CD4-positive, alpha-beta T cell treated with Interleukin-15 for 1 hour (primary cell): Measurements from ENCODE around the gene FRMD1.

ENCODE experiments used
- DNase-seq: peaks from one replicate; pipeline ENCODE4 v3.0.0-alpha.2; 2020

FRMD1 gene

GRCh38 chr6:168021581-168021980 lies 57.4 kb downstream of the FRMD1 start:
- no peak for DNase-seq

DNA sequence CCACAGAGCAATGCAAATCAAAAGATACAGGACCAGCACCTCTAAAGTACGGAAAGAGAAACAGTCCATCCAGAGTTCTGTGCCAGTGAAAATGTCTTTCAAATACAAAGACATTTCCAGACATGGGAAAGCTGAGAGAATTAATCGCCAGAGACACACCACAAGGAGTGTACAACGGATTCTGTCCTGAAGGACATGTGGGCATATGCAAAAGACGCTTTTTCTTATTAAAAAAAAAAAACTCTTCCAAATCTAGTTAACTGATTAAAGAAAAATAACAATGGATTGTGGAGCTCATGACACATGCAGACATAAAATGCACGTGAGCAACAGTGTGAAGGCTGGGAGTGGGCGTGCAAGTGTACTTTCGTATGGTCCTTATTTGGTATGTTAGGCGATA lies 58.8 kb downstream of the FRMD1 start:
- DNase-seq, result no peak

DNA sequence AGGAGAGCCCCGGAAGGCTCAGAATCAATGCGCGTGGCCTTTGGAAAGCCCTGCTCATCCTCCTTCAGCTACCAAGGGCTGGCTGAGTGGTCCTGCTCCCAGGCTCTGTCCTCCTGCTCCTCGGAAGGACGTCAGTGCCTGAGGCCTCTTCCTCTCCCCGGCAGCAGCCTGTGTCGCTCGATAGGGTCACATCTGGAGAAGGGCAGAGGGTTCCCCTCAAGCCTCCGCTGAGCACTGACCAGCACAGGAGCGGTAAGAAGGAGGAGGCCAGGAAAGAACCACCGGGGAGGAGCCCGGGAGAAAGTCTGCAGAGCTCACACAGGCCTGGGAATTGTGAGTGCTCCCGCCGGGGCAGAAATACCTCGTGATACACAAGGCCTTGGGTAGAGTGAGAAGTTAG lies 60.3 kb downstream of the FRMD1 start:
- DNase-seq, result no peak

GRCh38 chr6:168017629-168018028 lies 61.4 kb downstream of the FRMD1 start:
- no peak for DNase-seq

DNA sequence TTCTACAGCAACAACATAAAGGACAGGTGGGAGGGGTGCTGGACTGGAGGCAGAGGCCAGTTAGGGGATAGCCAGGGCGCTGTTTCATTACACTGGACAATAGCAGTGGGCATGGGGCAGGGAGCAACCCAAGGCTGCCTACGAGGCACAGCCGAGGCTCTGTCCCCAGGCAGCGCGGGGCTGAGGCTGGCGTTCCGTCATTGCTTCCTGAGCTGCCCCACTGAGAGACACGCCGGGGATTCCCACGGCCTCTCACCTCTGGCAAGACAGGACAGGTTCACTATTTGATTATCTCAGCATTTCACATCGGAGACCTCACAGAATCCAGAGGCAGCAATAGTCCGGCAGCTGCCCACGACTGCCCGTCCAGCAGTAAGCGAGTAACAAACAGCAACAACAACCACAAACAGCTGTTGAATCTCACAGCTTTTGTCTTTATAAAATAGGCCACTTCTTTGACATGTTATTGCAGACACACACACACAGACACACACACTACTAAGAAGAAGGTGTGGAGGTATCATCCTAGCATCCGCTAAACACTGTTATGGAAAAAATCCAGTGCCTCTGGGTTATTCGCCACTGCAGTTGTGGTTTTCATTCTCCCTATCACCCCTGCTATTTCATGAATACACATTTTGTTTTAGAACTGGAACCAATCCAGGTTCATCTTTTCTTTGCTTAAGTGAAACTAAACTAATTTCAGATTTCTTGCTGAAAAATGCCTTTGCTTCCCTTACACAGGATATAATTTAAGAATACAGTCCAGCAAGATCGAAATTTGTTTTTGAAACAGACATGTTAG lies 62.1 kb downstream of the FRMD1 start:
- no peak for DNase-seq

DNA sequence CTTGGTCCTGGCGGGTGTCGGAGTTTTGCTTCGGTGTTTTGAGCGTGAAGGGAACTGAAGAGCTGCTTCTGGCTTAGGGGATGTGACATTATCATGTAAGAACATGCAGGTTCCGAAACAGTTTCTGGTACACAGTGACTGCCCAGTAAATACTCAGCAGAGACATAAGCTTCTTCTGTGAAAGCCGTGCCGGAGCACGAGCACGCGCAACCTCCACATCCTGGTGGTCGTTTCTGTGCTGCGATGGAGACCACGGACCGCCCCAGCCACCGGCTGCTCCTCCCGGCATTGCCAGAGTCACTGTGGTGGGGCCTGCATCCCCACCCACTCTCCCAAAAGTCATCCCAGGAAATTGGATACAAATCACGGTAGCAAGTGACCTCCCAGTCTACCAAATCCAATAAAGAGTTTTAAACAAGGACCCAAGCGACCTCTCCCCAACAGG lies 62.8 kb downstream of the FRMD1 start:
- no peak for DNase-seq

DNA sequence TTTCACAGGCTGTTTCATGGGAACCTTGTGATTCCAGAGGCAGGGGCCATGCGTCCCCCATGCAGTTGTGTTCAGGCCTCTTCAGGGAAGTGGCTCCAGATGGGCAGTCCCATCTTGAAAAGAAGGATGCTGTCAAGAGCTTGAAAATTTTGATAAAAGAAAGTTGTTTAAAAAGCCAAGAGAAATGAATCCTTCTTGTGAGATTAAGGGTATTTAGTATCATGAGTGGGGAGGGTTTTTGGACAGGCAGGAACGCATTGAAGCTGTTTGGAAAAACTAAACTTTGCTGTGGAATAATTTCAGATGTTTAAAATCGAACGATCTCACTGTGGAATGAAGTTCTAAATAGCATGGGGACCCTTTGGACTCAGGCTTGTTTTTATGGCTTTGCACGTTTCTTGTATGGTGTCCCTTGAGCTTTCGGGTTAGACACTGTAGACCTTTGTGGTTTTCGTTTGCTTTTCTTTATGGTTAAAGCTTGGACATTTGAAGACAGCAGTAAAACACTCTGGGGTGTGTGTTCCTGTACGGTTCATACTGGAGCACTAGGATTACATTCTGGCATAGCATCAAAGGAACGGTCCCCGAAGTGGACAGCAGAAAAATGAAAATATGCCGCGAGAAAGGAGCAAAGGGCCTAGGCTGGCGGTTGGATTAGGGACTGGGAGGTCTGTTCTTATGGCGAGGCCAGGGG lies 63.4 kb downstream of the FRMD1 start:
- DNase-seq, result no peak

- DNase-seq, result no peak
Measured at GRCh38 chr6:168015009-168015408, 64.0 kb downstream of the FRMD1 start.

DNA sequence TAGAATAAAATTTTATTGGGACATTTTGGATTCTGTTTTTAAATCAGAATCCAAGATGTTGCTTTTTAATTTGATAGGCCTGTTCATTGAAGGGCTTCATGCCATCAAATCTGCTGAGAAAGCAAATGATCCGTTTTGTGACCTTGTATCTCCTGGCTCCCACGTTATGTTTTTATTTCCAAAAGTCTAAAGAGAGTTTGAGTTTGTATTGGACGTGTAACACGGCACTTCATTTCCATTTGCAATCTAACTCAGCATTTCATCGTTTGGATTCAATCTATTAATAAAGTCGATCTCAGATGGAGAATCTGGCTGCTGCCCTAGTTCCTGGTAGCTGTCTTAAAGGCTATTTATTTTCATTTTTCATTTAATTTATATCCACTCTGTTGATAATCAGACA lies 64.6 kb downstream of the FRMD1 start:
- no peak for DNase-seq

- DNase-seq, result no peak
Measured at GRCh38 chr6:168013250-168013915, 65.6 kb downstream of the FRMD1 start.

- no peak for DNase-seq
Measured at GRCh38 chr6:168012431-168013249, 66.4 kb downstream of the FRMD1 start.

GRCh38 chr6:168011291-168011690 lies 67.7 kb downstream of the FRMD1 start:
- DNase-seq, result no peak

GRCh38 chr6:168009331-168009730 lies 69.7 kb downstream of the FRMD1 start:
- no peak for DNase-seq

GRCh38 chr6:168007592-168008338 lies 71.2 kb downstream of the FRMD1 start:
- DNase-seq, result no peak

GRCh38 chr6:168005796-168006195 lies 73.2 kb downstream of the FRMD1 start:
- no peak for DNase-seq

- DNase-seq, result no peak
Measured at GRCh38 chr6:168004945-168005344, 74.1 kb downstream of the FRMD1 start.

DNA sequence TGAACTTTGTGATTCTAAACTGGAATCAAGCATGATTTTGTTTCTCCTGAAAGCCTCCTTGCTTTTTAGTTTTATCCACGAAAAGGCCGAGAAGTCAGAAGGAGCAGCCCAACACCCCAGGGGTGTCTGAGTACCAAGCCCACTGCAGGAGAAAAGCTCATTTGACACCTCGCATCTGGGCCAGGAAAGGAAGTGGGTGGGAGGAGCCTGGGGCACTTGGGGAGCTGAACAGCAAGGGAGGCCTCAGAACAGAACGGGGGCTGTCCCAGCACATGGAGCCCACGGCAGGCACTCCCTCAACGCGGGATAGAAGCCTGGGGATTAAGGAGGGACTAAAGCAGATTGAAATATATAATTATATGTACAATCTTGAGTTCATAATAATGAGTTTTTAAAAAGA lies 75.0 kb downstream of the FRMD1 start:
- no peak for DNase-seq
